ENCODE measurements around the gene KIFC3.
A peak's percentile ranks its signal among the peaks of the same experiment; 100 is the strongest.

Gene KIFC3

GRCh38 chr16:57752203-57752580 lies 50.1 kb downstream of the KIFC3 start:
- no peaks in the 10 kb centered on the region for H3K9me3 Mint-ChIP-seq
- H3K4me3 Mint-ChIP-seq: no peak overlapping the region
- peaks cover 15% of the 10 kb centered on the region for H3K4me1 Mint-ChIP-seq
- peaks cover 24% of the 10 kb centered on the region for H3K36me3 Mint-ChIP-seq (ENCODE audit: low read depth)
- no peak overlapping the region for H3K27ac Mint-ChIP-seq
- no peak for DNase-seq
- peaks cover 3% of the 10 kb centered on the region for H3K27me3 Mint-ChIP-seq (ENCODE audit: low read depth, poor library complexity)
- TF ChIP-seq CTCF (IDR thresholded peaks at IDR 0.05): no peak

GRCh38 chr16:57751539-57752202 lies 50.6 kb downstream of the KIFC3 start:
- no peak overlapping the region for H3K4me3 Mint-ChIP-seq
- DNase-seq: no peak
- H3K36me3 Mint-ChIP-seq (ENCODE audit: low read depth): peaks cover 25% of the 10 kb centered on the region
- peak overlapping the region; percentile 90 for H3K27ac Mint-ChIP-seq
- no peak for TF ChIP-seq CTCF (IDR thresholded peaks at IDR 0.05)
- H3K4me1 Mint-ChIP-seq: peaks cover 15% of the 10 kb centered on the region
- H3K27me3 Mint-ChIP-seq (ENCODE audit: low read depth, poor library complexity): peaks cover 3% of the 10 kb centered on the region
- H3K9me3 Mint-ChIP-seq: no peaks in the 10 kb centered on the region

GRCh38 chr16:57750796-57751538 lies 51.3 kb downstream of the KIFC3 start:
- no peak for DNase-seq
- Mint-ChIP-seq H3K27me3 (ENCODE audit: low read depth, poor library complexity) (peaks cover 3% of the 10 kb centered on the region), H3K27ac (peak overlapping the region; percentile 90), H3K4me3 (no peak overlapping the region), H3K9me3 (no peaks in the 10 kb centered on the region), H3K4me1 (peaks cover 15% of the 10 kb centered on the region), H3K36me3 (ENCODE audit: low read depth) (peaks cover 26% of the 10 kb centered on the region)
- TF ChIP-seq CTCF (IDR thresholded peaks at IDR 0.05): no peak

GRCh38 chr16:57749856-57750452 lies 52.3 kb downstream of the KIFC3 start:
- Mint-ChIP-seq H3K27me3 (ENCODE audit: low read depth, poor library complexity) (peaks cover 3% of the 10 kb centered on the region), H3K27ac (no peak overlapping the region), H3K4me3 (no peak overlapping the region), H3K4me1 (peaks cover 15% of the 10 kb centered on the region), H3K9me3 (no peaks in the 10 kb centered on the region), H3K36me3 (ENCODE audit: low read depth) (peaks cover 28% of the 10 kb centered on the region)
- TF ChIP-seq CTCF (IDR thresholded peaks at IDR 0.05): no peak
- no peak for DNase-seq

GRCh38 chr16:57749101-57749692 lies 53.1 kb downstream of the KIFC3 start:
- H3K9me3 Mint-ChIP-seq: no peaks in the 10 kb centered on the region
- H3K4me1 Mint-ChIP-seq: peaks cover 15% of the 10 kb centered on the region
- no peak for TF ChIP-seq CTCF (IDR thresholded peaks at IDR 0.05)
- H3K36me3 Mint-ChIP-seq (ENCODE audit: low read depth): peaks cover 34% of the 10 kb centered on the region
- no peak overlapping the region for H3K4me3 Mint-ChIP-seq
- no peak overlapping the region for H3K27ac Mint-ChIP-seq
- peaks cover 3% of the 10 kb centered on the region for H3K27me3 Mint-ChIP-seq (ENCODE audit: low read depth, poor library complexity)
- no peak for DNase-seq
